Stimulated activated CD8-positive, alpha-beta memory T cell treated with anti-CD3 and anti-CD28 coated beads, Interleukin-15, amount 100 ng/mL, for 4 hours (primary cell): ENCODE data around the gene CERS6.
"Not testable (repeated sequence)": the region's sequence is repeated elsewhere in the genome, so short reads cannot be mapped to it uniquely, and the experiment has no call there.

ENCODE experiments used
- DNase-seq, 2 donors: peaks; one replicate each; pipeline ENCODE4 v3.0.0-alpha.2; 2020; ENCODE audit warnings: low read depth in 2 of 2

CERS6 gene

GRCh38 chr2:168501466-168502065 is 45.5 kb downstream of the CERS6 start:
- DNase-seq: no peak

DNA sequence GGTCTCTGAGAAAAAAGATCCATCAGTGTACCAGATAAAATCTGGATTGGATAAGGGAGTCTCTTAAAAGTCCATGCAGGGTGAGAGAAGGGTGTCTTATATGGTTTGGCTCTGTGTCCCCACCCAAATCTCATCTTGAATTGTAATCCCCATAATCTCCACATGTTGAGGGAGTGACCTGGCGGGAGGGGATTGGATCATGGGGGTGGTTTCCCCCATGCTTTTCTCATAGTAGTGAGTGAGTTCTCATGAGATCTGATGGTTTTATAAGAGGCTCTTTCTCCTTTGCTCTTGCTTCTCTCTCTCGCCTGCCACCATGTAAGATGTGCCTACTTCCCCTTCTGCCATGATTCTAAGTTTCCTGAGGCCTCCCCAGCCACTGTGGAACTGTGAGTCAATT is 46.8 kb downstream of the CERS6 start:
- DNase-seq: not testable (repeated sequence)

- no peak for DNase-seq
Measured at GRCh38 chr2:168503901-168504300, 47.8 kb downstream of the CERS6 start.

DNA sequence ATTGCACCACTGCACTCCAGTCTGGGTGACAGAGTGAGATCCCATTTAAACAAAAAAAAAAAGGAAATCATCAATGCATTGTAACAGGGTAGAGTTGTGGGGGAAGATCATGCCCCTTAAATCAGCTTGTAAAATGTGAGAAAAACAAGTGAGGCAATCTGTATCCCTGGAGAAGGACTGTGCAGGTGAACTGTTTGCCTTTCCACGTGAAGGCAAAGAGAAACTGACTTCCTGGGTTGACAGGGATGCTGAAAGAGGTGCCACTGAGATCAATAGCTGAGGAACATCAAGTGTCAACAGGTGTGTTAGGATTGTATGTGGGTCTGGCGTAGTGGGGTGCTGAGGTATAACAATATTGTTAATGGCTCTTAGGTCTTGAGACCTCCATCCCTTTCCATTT is 48.3 kb downstream of the CERS6 start:
- DNase-seq: no peak

DNA sequence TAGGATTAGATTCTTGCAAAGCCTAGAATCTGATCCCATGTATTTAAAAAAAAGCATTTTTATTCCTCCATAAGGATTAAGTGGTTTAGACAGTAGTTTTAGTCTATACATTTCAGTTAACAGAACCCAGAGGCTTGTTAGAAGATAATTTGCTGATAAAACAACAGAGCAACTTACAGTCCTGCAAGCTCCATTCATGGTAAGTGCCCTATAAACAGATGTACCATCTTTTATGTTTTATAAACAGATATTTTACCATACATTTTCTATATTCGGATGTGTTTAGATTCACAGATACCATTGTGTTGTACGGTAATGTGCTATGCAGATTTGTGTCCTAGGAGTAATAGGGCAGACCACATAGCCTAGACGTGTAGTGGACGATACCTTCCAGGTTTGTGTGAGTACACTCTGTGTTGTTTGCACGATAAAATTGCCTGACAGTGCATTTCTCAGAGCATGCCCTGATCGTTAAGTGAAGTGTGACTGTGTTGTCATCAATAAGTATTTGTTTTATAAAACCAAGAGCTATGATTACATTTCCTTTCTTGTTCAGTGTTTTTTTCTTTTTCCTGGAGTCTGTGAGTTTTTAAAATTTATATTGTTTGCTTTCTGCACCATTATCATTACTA is 54.2 kb downstream of the CERS6 start:
- DNase-seq: no peak

GRCh38 chr2:168514692-168515091 is 58.6 kb downstream of the CERS6 start:
- no peak for DNase-seq

GRCh38 chr2:168515502-168515901 is 59.4 kb downstream of the CERS6 start:
- no peak for DNase-seq

GRCh38 chr2:168517816-168518215 is 61.7 kb downstream of the CERS6 start:
- no peak for DNase-seq

GRCh38 chr2:168518555-168519066 is 62.5 kb downstream of the CERS6 start:
- no peak for DNase-seq

GRCh38 chr2:168519534-168520308 is 63.6 kb downstream of the CERS6 start:
- no peak for DNase-seq

DNA sequence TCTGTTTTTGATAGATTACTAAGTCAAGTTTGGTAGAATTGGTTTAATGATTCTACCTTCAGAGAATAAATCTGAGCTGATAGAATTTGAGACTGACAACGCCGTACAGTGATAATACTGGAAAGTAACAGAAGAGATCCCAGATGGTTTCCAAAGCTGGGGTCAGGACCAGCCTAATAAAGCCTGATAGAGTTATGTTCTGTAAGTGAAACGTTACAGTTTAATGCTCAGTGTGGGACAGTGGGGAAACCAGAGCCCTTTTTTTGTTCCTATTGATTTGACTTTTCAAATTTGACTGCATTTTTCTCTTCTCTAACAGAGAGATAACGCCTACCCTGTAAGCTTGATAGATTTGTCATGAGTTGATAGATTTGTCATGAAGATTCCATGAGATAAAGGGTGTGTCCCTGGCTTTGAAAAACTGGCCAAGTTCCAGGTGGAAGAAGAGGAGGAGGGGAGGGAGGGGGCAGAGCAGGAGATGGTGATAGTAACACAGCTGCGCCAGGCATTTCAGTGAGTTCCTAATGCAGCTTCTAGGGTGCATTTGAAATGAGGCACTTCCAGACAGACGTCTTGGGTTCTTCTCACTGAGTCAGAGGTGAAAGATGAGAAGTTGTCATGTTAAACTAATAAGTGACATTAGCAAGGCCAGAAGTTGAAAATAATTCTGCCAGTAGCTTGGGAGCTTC is 65.1 kb downstream of the CERS6 start:
- DNase-seq: no peak

GRCh38 chr2:168522446-168522845 is 66.4 kb downstream of the CERS6 start:
- DNase-seq: no peak

GRCh38 chr2:168524005-168524404 is 67.9 kb downstream of the CERS6 start:
- DNase-seq: no peak

DNA sequence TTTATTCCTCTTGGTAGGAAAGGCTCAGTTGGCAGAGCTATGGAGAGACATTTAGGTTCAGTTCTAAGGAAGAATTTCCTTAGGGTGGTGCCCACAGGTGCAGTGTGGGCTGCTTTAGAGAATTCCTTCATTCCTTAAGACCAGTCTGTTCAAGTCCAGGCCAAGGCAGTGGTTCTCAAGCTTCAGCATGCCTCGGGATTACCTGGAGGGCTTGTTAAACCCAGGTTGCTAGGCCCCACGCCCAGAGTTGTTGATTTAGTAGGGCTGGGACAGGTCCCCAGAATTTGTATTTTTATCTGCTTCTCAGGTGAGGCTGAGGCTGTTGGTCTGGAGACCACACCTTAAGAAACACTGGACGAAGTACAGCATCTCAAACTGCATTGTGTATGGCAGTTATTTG is 68.9 kb downstream of the CERS6 start:
- no peak for DNase-seq

- DNase-seq: no peak
Measured at GRCh38 chr2:168525716-168526446, 69.8 kb downstream of the CERS6 start.

DNA sequence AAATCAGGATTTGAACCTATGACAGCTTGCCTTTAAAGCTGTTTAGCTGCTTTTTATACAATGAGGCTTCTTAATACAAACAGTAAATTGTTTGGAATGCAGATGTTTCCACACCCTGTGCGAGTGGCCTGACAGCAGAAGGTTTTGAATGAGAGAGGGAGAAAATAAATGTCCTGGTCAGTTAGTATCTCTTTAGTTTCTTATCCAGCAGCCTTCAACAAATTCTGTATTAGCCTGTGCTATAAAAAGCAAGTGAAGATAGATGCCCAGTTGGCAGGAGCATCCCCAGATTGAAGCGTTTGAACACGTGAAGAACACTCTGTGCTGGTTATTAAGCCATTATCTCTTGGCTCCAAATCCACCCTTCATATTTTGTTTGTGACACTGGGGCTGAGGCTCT is 70.6 kb downstream of the CERS6 start:
- DNase-seq: no peak

DNA sequence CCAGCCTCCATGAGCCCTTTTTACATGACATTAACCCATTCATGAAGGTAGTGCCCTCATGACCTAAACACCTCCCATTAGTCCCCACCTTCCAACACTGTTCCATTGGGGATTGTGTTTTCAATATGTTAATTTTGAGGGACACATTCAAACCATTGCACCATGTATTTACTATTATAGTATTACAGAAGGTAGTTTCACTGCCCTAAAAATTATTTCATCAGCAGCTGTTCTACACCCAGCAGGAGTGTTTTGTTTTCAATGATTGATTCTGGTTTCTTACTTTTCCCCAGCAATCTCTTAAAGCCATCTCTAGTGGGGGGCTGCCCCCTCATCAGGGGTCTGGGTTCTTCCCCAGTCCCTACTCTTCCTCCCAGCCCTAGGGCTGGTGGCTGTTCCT is 71.9 kb downstream of the CERS6 start:
- no peak for DNase-seq

DNA sequence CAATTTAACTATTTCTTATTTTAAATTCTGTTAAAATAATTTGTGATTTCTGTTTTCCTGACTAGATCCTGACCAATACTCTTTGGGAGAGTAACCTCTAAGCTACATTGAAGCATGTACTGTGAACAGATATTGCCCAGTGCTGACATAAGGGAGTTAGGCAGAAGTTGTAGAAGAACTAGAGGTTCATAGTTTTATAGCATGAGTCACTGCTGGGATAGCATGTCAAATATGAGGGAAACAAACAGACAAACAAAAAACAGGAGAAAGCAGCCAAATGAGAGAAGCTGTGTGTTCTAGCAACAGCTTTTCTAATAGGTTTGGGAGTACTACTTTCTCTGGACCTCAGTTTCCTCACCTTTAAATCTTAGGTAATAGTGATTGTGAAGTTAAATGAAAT is 72.4 kb downstream of the CERS6 start:
- DNase-seq: no peak

DNA sequence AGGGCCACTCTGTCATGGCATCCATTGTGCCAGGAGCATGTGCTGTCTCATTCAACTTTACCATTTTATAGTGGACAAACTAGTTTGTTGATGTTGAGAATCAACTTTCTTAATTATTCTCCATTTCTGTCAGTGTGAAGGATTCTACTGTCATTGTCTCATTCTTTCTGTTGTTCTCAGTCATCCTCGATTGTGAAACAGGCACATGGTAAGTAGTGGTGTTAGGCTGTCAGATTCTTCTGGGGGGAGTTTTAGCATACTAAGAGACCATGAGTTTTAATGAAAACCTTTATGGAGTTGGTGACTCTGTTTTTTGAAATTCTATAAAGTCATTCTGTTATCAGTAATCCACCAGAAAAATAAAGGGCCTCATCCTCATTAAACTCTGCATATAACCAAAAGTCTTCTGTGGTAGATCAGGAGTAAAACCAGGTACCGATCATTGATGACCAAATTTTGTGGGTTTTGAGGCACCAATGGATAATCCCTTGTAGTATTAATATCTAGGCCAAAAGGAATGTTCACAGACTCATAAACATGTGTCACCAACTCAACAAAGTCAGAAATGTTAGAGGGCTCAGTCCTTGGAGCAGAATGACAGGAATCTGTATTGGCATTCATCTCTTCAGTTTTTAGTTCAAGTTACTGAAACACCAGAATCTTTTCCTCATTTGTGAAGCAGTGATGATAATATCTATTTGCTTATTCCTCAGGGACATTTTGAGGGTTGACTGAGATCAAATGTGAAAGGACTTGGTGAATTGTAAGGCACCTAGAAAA is 73.2 kb downstream of the CERS6 start:
- DNase-seq: no peak

DNA sequence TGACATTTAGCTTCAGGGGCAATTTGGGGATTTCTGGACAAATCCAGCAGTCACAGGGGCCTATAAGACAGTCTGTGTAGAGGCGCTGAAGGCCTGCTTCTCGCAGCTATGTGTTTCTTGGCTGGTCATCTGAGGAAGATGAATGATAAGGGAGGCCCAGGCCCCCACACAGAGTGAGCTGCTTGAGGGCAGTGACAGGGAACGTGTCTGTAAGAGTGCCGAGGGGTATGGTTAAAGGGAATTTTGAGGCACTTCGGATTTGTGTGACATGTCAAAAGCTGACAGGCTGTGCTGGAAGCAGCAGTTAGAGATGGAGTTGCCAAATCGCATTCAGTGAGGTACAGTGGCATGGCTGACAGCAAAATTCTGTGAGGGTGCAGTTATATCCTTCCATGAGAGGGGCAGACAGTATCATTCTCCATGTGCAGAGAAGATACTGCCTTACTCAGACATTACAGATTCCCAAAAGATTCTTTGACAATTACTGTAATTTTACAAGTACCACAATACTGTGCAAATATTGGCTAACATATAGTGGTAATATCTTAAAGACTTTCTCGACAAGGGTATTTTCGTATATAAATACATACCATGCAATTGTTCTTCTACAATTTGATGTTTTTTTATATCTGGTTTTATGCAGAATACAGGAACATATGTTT is 74.0 kb downstream of the CERS6 start:
- DNase-seq: no peak
